GM23338 (cell line): ENCODE data around the gene PSMG4. TPM values are rescaled to one million over a fixed set of nuclear protein-coding genes. Genes with fewer than 3 reads are reported as not detected.

Experiments
- ATAC-seq: fragments of 200-7000 bp; cut with Tn5 transposase; 3 replicates; pipeline ENCODE4 v1.9.1; 2020
- DNase-seq: peaks from one replicate; pipeline ENCODE4 v3.0.0-alpha.2; 2015; ENCODE audit warnings: low spot score
- H2AFZ ChIP-seq: fragments of 200-600 bp; sonication (generic); 2 replicates; pipeline ENCODE4 v1.8.0; 2016; ENCODE audit warnings: antibody characterized with exemption, mild to moderate bottlenecking, moderate library complexity
- H3F3A ChIP-seq: fragments of 200-600 bp; sonication (generic); replicated peaks from 2 replicates; pipeline ENCODE4 v1.8.0; 2017; ENCODE audit warnings: antibody characterized with exemption, mixed run types, low read depth
- H3K27ac ChIP-seq: fragments of 200-600 bp; sonication (generic); 2 replicates; pipeline ENCODE4 v1.6.1; 2016; ENCODE audit warnings: low read depth
- H3K27me3 ChIP-seq: fragments of 200-600 bp; sonication (generic); 2 replicates; pipeline ENCODE4 v1.8.0; 2016; ENCODE audit warnings: mild to moderate bottlenecking, mixed run types, moderate library complexity; ENCODE audit not compliant: insufficient read depth
- H3K36me3 ChIP-seq: fragments of 200-600 bp; sonication (generic); 2 replicates; pipeline ENCODE4 v1.8.0; 2016; ENCODE audit warnings: mild to moderate bottlenecking; ENCODE audit not compliant: insufficient read depth
- H3K4me1 ChIP-seq: fragments of 200-600 bp; sonication (generic); 2 replicates; pipeline ENCODE4 v1.8.0; 2016; ENCODE audit warnings: mild to moderate bottlenecking, moderate library complexity; ENCODE audit not compliant: insufficient read depth
- H3K4me2 ChIP-seq: fragments of 200-600 bp; sonication (generic); 2 replicates; pipeline ENCODE4 v1.7.1; 2017; ENCODE audit warnings: mixed run types
- H3K4me3 ChIP-seq: fragments of 200-600 bp; sonication (generic); 2 replicates; pipeline ENCODE4 v1.6.1; 2016; ENCODE audit warnings: mixed run types
- H3K79me2 ChIP-seq: fragments of 200-600 bp; sonication (generic); replicated peaks from 2 replicates; pipeline ENCODE4 v1.8.0; 2017; ENCODE audit warnings: mild to moderate bottlenecking; ENCODE audit not compliant: insufficient read depth
- H3K9me2 ChIP-seq: fragments of 200-600 bp; sonication (generic); 2 replicates; pipeline ENCODE4 v1.8.0; 2017; ENCODE audit not compliant: insufficient read depth
- H4K20me1 ChIP-seq: fragments of 200-600 bp; sonication (generic); replicated peaks from 2 replicates; pipeline ENCODE4 v1.8.0; 2017; ENCODE audit warnings: mild to moderate bottlenecking; ENCODE audit not compliant: insufficient read depth
- H3K27ac Mint-ChIP-seq: 2 replicates; pipeline ENCODE4 v1.8.0; 2020; ENCODE audit warnings: inconsistent platforms, mild to moderate bottlenecking, moderate library complexity, mixed read lengths
- H3K27me3 Mint-ChIP-seq: 3 replicates; pipeline ENCODE4 v1.8.0; 2022; ENCODE audit warnings: low read depth, mild to moderate bottlenecking, moderate library complexity, mixed read lengths, inconsistent platforms; ENCODE audit not compliant: insufficient read depth, poor library complexity
- H3K36me3 Mint-ChIP-seq: 3 replicates; pipeline ENCODE4 v1.8.0; 2021; ENCODE audit warnings: low read depth, mild to moderate bottlenecking, inconsistent platforms, moderate library complexity, mixed read lengths
- H3K4me1 Mint-ChIP-seq: 3 replicates; pipeline ENCODE4 v1.8.0; 2020; ENCODE audit warnings: mild to moderate bottlenecking, inconsistent platforms, mixed read lengths
- H3K4me3 Mint-ChIP-seq: 3 replicates; pipeline ENCODE4 v1.8.0; 2021; ENCODE audit warnings: moderate library complexity, mild to moderate bottlenecking, inconsistent platforms, mixed read lengths
- H3K9me3 Mint-ChIP-seq: 3 replicates; pipeline ENCODE4 v1.8.0; 2020; ENCODE audit warnings: moderate library complexity, mild to moderate bottlenecking, inconsistent platforms, mixed read lengths
- CREB1 ChIP-seq: fragments of 250-450 bp; sonication (Bioruptor Pico); IDR thresholded peaks from 2 replicates; pipeline ENCODE4 v1.5.0; 2020; ENCODE audit warnings: low read depth, mild to moderate bottlenecking, moderate library complexity
- CTCF ChIP-seq, 2 experiments: fragments of 200-600 bp in 1 of 2; sonication (generic) in 1 of 2; conservative IDR thresholded peaks; 2 replicates each; pipeline versions ENCODE4 v1.5.1 to v1.6.1; 2016 to 2017; ENCODE audit warnings: antibody characterized with exemption in 2 of 2, low read depth in 2 of 2, mild to moderate bottlenecking in 2 of 2, moderate library complexity in 1 of 2
- ETS1 ChIP-seq: IDR thresholded peaks from 2 replicates; pipeline ENCODE4 v1.6.1; 2016; ENCODE audit warnings: antibody characterized with exemption
- EZH2 ChIP-seq: fragments of 200-600 bp; sonication (generic); IDR thresholded peaks from one replicate; pipeline ENCODE4 v1.8.0; 2017; ENCODE audit warnings: antibody characterized with exemption, mild to moderate bottlenecking, low read depth; ENCODE audit not compliant: unreplicated experiment
- EZH2phosphoT487 ChIP-seq: fragments of 200-600 bp; sonication (generic); IDR thresholded peaks from one replicate; pipeline ENCODE4 v1.8.1; 2018; ENCODE audit warnings: antibody characterized with exemption; ENCODE audit not compliant: unreplicated experiment
- JUNB ChIP-seq: IDR thresholded peaks from one replicate; pipeline ENCODE4 v1.6.1; 2016; ENCODE audit warnings: antibody characterized with exemption; ENCODE audit not compliant: unreplicated experiment
- NANOG ChIP-seq: IDR thresholded peaks from 2 replicates; pipeline ENCODE4 v1.6.1; 2016; ENCODE audit warnings: antibody characterized with exemption, borderline replicate concordance
- POLR2AphosphoS5 ChIP-seq: IDR thresholded peaks from 2 replicates; pipeline ENCODE4 v1.6.1; 2016; ENCODE audit warnings: antibody characterized with exemption, low read depth
- STAT1 ChIP-seq: IDR thresholded peaks from one replicate; pipeline ENCODE4 v1.6.1; 2016; ENCODE audit warnings: antibody characterized with exemption; ENCODE audit not compliant: unreplicated experiment
- ZNF114 ChIP-seq: fragments of 250-450 bp; sonication (Bioruptor Pico); IDR thresholded peaks from 2 replicates; pipeline ENCODE4 v1.5.0; 2020; ENCODE audit warnings: mild to moderate bottlenecking, moderate library complexity
- ZNF462 ChIP-seq: fragments of 250-450 bp; sonication (Bioruptor Pico); IDR thresholded peaks from 2 replicates; pipeline ENCODE4 v1.5.0; 2020; ENCODE audit warnings: mild to moderate bottlenecking, moderate library complexity
- polyA plus RNA-seq: library from polyadenylated mRNA; unstranded; fragments of >200 nt; fragmentation: Nextera tagmentation; extraction: Ambion mirVana; gene quantifications from 2 replicates; pipeline ENCODE4 v1.2.1, GENCODE V29; 2016
- total RNA-seq: library from RNA; depleted of rRNA; stranded (reverse); fragments of >200 nt; shearing (Covaris generic); gene quantifications from 2 replicates; pipeline ENCODE4 v1.2.3, GENCODE V29; 2014

Gene PSMG4
- total and polyA plus RNA-seq, 2 experiments from 2014 or later, result 37.2 to 168 TPM

DNA sequence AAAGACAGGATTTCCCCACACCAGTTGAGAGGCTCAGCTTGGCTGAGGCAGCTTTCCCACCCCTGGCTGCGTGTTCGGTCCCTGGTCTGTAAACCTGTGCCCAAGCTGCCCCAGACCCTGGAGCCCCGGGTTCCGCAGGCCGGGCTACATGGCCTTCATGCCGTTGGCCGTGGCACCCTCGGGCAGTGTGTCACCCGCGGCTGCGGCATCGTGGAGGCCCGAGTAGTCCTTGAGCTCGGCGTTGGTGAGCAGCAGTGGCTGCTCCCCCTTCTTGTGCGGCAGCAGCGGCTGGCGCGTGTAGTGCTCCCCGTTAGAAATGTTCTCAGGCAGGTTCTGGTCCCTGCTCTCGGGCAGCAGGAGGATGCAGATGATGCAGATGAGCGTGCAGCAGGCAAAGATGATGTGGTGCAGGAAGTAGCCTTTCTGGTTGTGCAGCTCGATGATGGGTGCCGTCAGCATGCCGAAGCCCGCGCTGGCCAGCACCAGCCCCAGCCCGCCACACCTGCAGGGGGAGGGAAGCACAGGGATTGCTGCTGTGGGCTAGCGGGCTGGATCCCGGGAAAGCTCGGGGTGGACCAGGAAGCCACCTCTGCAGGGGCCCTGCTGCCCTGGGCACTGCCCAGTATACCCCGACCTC is 14.3 kb downstream of the PSMG4 start (continued):
- TF ChIP-seq ZNF462 (CRISPR knock-in tag) (no peak), CTCF (conservative IDR thresholded peaks at IDR 0.05; ENCODE audit: low read depth in 2 of 2) (no peak)

DNA sequence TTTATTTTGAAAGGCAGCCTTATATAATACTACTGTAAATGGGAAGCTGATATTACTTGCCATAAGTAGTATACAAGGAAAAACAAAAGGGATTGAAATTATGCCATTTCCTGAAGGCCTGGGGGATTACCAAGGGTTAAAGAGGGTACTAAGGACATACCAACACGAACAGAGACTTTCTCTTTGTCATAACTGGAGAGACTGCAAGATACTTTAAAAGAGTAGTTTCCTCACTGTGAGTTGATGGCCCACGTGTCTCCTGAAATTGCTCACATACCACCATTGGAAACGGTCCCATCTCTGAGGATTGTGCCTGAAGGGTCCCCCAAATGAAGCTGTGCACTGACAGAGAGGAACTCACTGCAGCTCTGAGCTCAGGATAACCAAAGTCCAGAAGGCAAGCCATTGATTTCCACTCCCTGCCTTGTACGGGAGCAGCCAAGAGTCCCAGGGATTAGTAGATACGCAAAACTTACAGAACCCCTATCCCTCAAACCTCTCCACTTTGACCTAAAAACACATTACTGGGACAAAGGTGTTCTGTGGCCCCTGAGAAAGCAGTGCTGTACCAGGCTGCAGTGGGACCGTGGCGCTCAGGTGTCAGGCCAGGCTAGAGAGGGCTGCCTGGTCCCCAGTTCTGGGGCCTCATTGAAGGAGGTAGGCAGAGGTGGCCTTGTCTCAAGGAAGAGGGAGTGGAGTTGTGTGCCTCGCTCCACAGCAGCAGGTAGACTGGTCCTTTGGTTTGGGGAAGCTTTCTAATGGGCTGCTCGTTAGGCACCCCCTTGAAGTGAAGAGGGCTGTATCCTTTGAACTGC is 15.2 kb downstream of the PSMG4 start:
- peaks cover 16% of the 10 kb centered on the region for H3K36me3 ChIP-seq
- no peak for TF ChIP-seq EZH2
- no peak for TF ChIP-seq EZH2phosphoT487
- no peak for TF ChIP-seq NANOG
- no peak for TF ChIP-seq CTCF (conservative IDR thresholded peaks at IDR 0.05; ENCODE audit: low read depth in 2 of 2)
- no peak for TF ChIP-seq STAT1
- no peak for TF ChIP-seq POLR2AphosphoS5
- no peak for TF ChIP-seq JUNB
- TF ChIP-seq ETS1, result no peak
- TF ChIP-seq ZNF114 (CRISPR knock-in tag), result no peak
- no peak for TF ChIP-seq CREB1 (CRISPR knock-in tag)

More for the DNA sequence above, 15.2 kb downstream of the PSMG4 start:
- Mint-ChIP-seq H3K36me3 (peaks cover 59% of the 10 kb centered on the region), H3K27me3 (peaks cover 19% of the 10 kb centered on the region), H3K9me3 (no peaks in the 10 kb centered on the region; the same call in 2 of the 3 replicates), H3K4me1 (peaks cover 13% of the 10 kb centered on the region), H3K4me3 (no peak overlapping the region), H3K27ac (no peak overlapping the region)
- no peaks in the 10 kb centered on the region for H3K27me3 ChIP-seq
- no peak overlapping the region for H2AFZ ChIP-seq
- H3F3A ChIP-seq, result peaks cover 17% of the 10 kb centered on the region; the same call in 1 of the 2 replicates
- no peak overlapping the region for H3K27ac ChIP-seq
- H3K4me3 ChIP-seq, result no peak overlapping the region
- ATAC-seq (no peak), DNase-seq (no peak)
- H3K4me2 ChIP-seq, result no peak overlapping the region
- H3K79me2 ChIP-seq, result peaks cover 4% of the 10 kb centered on the region; the same call in 1 of the 2 replicates
- H4K20me1 ChIP-seq, result peaks cover 12% of the 10 kb centered on the region
- H3K9me2 ChIP-seq, result no peaks in the 10 kb centered on the region
- no peaks in the 10 kb centered on the region for H3K4me1 ChIP-seq
